Activated naive CD8-positive, alpha-beta T cell treated with anti-CD3 and anti-CD28 coated beads for 36 hours (primary cell): ENCODE measurements around the gene LAMTOR1. TPM values are rescaled to one million over a fixed set of nuclear protein-coding genes. Genes with fewer than 3 reads are reported as not detected.
"Not testable (repeated sequence)": the region's sequence is repeated elsewhere in the genome, so short reads cannot be mapped to it uniquely, and the experiment has no call there.

ENCODE experiments used
- DNase-seq: peaks from one replicate; pipeline ENCODE4 v3.0.0; 2021
- H3K27ac Mint-ChIP-seq: one replicate; pipeline ENCODE4 v1.8.0; 2022; ENCODE audit warnings: mild to moderate bottlenecking, moderate library complexity, mixed read lengths
- H3K27me3 Mint-ChIP-seq: one replicate; pipeline ENCODE4 v1.8.0; 2022; ENCODE audit warnings: mild to moderate bottlenecking, mixed read lengths
- H3K36me3 Mint-ChIP-seq: one replicate; pipeline ENCODE4 v1.8.0; 2021; ENCODE audit warnings: mild to moderate bottlenecking, mixed read lengths
- H3K4me1 Mint-ChIP-seq: one replicate; pipeline ENCODE4 v1.8.0; 2021; ENCODE audit warnings: mixed read lengths
- H3K4me3 Mint-ChIP-seq: one replicate; pipeline ENCODE4 v1.8.0; 2022; ENCODE audit warnings: mild to moderate bottlenecking, moderate library complexity, mixed read lengths
- H3K9me3 Mint-ChIP-seq: one replicate; pipeline ENCODE4 v1.8.0; 2022; ENCODE audit warnings: mixed read lengths
- total RNA-seq, 2 experiments: library from RNA; stranded (reverse); gene quantifications; one replicate each; pipeline ENCODE4 v1.2.3, GENCODE V29; 2021

Gene LAMTOR1
- total RNA-seq = 10 to 100 TPM; 65.5 to 66.2 TPM

DNA sequence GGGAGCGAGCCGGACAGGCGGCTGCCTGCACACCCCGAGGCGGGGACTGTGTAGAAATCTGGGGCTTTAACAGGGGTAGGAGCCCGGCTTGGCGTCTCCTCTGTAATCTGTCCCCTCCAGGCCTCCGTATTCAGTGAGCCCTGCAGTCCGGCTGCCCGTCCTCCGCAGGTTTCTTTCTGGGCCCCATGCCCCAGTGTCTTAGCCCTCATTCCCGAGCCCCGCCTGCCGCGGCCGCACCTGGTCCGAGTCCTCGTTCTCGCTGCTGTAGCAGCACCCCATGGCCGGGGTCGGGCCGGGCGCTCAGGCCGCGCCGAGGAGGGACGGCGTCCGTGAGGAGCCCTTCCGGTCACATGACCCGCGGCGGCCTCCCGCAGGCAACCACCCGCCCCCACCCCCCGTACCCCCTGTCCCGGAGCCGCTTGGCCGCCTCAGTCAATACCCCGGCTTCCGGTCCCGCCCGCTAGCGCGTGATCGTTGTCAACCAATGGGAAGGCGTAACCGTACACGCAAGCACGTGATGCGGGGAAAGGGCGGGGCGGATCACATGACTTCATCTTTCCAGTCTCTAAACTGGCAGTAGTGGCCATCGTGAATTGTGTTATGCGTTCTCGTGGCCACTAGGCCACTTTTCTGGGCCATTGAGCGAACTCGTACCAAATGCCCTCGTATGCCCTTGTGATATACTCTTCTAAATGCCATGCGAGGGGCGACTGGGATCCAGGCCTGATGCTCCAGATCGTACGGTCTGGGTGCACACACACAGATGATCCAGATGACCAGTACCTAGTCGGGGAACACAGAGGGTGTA, at the start of gene LAMTOR1:
Gene LAMTOR1 (minus strand): TSS at position 352 of the 808 bp plus-strand sequence. CDS start 73 bp downstream, at position 279.
- H3K27me3 Mint-ChIP-seq = no peaks in the 10 kb centered on the region
- peak within 1 kb of the TSS; percentile 91 for H3K27ac Mint-ChIP-seq
- H3K36me3 Mint-ChIP-seq = peaks cover 25% of the 10 kb centered on the region
- H3K4me3 Mint-ChIP-seq = peak within 1 kb of the TSS; percentile 93
- H3K9me3 Mint-ChIP-seq = no peaks in the 10 kb centered on the region
- H3K4me1 Mint-ChIP-seq = peaks cover 39% of the 10 kb centered on the region
- peak; percentile 97 for DNase-seq

GRCh38 chr11:72150882-72151281, 47.8 kb upstream of the LAMTOR1 start:
- H3K36me3 Mint-ChIP-seq = no peaks in the 10 kb centered on the region
- DNase-seq = no peak
- H3K4me3 Mint-ChIP-seq = no peak overlapping the region
- no peaks in the 10 kb centered on the region for H3K9me3 Mint-ChIP-seq
- no peaks in the 10 kb centered on the region for H3K4me1 Mint-ChIP-seq
- H3K27me3 Mint-ChIP-seq = no peaks in the 10 kb centered on the region
- no peak overlapping the region for H3K27ac Mint-ChIP-seq

- Mint-ChIP-seq H3K27me3 (no peaks in the 10 kb centered on the region), H3K36me3 (no peaks in the 10 kb centered on the region), H3K27ac (no peak overlapping the region), H3K9me3 (no peaks in the 10 kb centered on the region), H3K4me1 (no peaks in the 10 kb centered on the region), H3K4me3 (no peak overlapping the region)
- no peak for DNase-seq
Measured at GRCh38 chr11:72146625-72147024, 43.5 kb upstream of the LAMTOR1 start.

DNA sequence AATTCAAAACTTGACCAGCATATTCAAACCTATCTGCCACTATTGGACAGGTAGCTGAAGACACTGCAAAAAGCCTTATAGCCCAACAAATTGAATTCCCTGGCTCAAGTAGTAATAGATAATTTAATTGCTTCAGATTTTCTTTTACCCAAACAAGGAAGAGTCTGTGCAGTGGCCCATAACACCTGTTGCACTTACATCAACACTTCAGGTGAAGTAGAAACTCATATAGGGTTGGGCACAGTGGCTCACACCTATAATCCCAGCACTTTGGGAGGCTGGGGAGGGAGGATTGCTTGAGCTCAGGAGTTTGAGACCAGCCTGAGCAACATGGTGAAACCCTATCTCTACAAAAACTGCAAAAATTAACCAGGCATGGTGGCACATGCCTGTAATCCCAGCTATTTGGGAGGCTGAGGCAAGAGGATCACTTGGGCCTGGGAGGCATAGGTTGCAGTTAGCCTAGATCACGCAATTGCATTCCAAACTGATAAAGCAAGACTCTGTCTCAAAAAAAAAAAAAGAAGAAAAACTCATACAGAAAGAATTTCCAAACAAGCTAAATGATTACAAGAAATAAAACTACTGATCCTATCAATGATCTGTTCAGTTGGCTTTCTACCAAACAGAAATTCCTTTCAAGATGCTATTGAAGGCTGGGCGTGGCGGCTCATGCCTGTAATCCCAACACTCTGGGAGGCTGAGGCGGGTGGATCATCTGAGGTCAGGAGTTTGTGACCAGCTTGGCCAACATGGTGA, 41.9 kb upstream of the LAMTOR1 start:
- Mint-ChIP-seq H3K4me3 (no peak overlapping the region), H3K27ac (no peak overlapping the region), H3K4me1 (peaks cover 5% of the 10 kb centered on the region), H3K27me3 (peaks cover 8% of the 10 kb centered on the region), H3K9me3 (no peaks in the 10 kb centered on the region), H3K36me3 (no peaks in the 10 kb centered on the region)
- no peak for DNase-seq

DNA sequence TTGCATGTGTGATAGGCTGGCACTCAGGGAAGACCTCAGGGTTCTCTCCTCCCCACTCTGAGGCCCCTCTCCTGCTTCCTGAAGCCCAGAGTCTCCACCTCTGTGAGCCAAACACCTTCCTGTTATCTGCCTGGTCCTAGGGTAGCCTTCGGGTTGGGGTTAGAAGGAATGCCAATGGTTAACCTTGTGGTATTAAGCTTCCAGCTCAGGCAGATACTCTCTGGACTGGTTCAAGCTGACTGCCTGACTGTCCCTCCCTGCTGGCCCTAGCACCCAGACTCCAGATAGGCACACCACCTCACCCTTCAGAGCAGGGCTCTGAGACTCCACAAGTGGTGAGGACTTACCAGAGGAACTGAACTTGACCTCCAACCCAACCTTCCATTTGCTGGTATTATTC, 39.4 kb upstream of the LAMTOR1 start:
- not testable (repeated sequence) for H3K27me3 Mint-ChIP-seq, H3K27ac Mint-ChIP-seq, H3K36me3 Mint-ChIP-seq

DNA sequence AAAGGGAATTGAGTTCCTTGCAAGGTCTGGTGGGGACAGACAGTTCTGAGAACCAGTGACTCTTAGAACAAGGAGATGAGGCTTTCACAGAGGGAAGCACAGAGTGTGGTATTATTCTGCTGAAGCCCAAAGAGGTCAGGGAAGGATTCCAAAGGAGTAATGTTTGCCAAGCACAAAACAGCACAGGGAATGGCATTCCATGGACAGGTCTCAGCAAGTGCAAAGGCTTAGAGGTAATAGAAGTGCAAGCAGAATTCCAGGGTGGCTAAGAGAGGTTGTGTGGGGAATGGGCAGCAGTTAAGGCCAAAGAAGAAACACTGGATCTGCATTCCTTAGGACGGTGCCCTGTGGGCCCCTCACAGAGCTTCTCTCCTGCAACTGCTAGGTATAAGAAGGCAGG, 39.0 kb upstream of the LAMTOR1 start:
- H3K27ac Mint-ChIP-seq, H3K4me1 Mint-ChIP-seq, DNase-seq, H3K36me3 Mint-ChIP-seq, H3K27me3 Mint-ChIP-seq, H3K4me3 Mint-ChIP-seq, H3K9me3 Mint-ChIP-seq: not testable (repeated sequence)

More for the DNA sequence above, 39.4 kb upstream of the LAMTOR1 start:
- not testable (repeated sequence) for DNase-seq, H3K4me3 Mint-ChIP-seq, H3K9me3 Mint-ChIP-seq, H3K4me1 Mint-ChIP-seq

- H3K36me3 Mint-ChIP-seq = no peaks in the 10 kb centered on the region
- peaks cover 8% of the 10 kb centered on the region for H3K27me3 Mint-ChIP-seq
- H3K4me1 Mint-ChIP-seq = peaks cover 5% of the 10 kb centered on the region
- no peaks in the 10 kb centered on the region for H3K9me3 Mint-ChIP-seq
- DNase-seq = peak; percentile 3
- no peak overlapping the region for H3K4me3 Mint-ChIP-seq
- no peak overlapping the region for H3K27ac Mint-ChIP-seq
Measured at GRCh38 chr11:72141066-72141465, 38.0 kb upstream of the LAMTOR1 start.

- Mint-ChIP-seq H3K27me3 (peaks cover 8% of the 10 kb centered on the region), H3K27ac (no peak overlapping the region), H3K36me3 (no peaks in the 10 kb centered on the region), H3K4me3 (no peak overlapping the region), H3K9me3 (no peaks in the 10 kb centered on the region), H3K4me1 (peaks cover 5% of the 10 kb centered on the region)
- DNase-seq = no peak
Measured at GRCh38 chr11:72140661-72141060, 37.6 kb upstream of the LAMTOR1 start.

- H3K4me1 Mint-ChIP-seq = peaks cover 5% of the 10 kb centered on the region
- no peaks in the 10 kb centered on the region for H3K9me3 Mint-ChIP-seq
- no peak overlapping the region for H3K27ac Mint-ChIP-seq
- no peak overlapping the region for H3K4me3 Mint-ChIP-seq
- no peaks in the 10 kb centered on the region for H3K36me3 Mint-ChIP-seq
- peaks cover 8% of the 10 kb centered on the region for H3K27me3 Mint-ChIP-seq
- no peak for DNase-seq
Measured at GRCh38 chr11:72139500-72139899, 36.4 kb upstream of the LAMTOR1 start.

DNA sequence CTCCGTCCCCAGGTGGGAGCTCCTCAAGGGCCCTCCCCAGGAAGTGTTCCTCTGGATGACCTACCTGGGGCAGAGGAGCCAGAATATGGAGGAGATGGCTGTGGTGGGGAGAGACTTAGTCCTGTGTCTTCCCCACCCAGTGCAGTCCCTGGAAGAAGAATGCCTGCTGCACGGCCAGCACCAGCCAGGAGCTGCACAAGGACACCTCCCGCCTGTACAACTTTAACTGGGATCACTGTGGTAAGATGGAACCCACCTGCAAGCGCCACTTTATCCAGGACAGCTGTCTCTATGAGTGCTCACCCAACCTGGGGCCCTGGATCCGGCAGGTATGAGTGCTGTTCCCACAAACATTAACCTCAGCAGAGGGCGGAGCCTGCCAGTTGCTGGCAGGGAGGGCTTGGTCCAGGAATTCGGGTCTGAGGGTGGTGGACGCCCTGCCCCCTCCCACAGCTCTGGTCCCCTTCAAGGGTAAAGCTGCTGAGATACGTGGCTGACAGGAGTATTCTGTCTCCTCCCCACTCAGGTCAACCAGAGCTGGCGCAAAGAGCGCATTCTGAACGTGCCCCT, 35.8 kb upstream of the LAMTOR1 start:
- no peak overlapping the region for H3K27ac Mint-ChIP-seq
- H3K36me3 Mint-ChIP-seq = no peaks in the 10 kb centered on the region
- no peak for DNase-seq
- H3K27me3 Mint-ChIP-seq = peaks cover 8% of the 10 kb centered on the region
- H3K4me3 Mint-ChIP-seq = no peak overlapping the region
- no peaks in the 10 kb centered on the region for H3K9me3 Mint-ChIP-seq
- peaks cover 5% of the 10 kb centered on the region for H3K4me1 Mint-ChIP-seq

GRCh38 chr11:72136684-72137262, 33.7 kb upstream of the LAMTOR1 start:
- peaks cover 5% of the 10 kb centered on the region for H3K4me1 Mint-ChIP-seq
- H3K27ac Mint-ChIP-seq = no peak overlapping the region
- H3K9me3 Mint-ChIP-seq = no peaks in the 10 kb centered on the region
- H3K36me3 Mint-ChIP-seq = no peaks in the 10 kb centered on the region
- H3K27me3 Mint-ChIP-seq = peaks cover 20% of the 10 kb centered on the region
- no peak overlapping the region for H3K4me3 Mint-ChIP-seq
- DNase-seq = no peak

- Mint-ChIP-seq H3K4me1 (peaks cover 3% of the 10 kb centered on the region), H3K27me3 (peaks cover 16% of the 10 kb centered on the region), H3K9me3 (no peaks in the 10 kb centered on the region), H3K36me3 (no peaks in the 10 kb centered on the region), H3K27ac (no peak overlapping the region), H3K4me3 (no peak overlapping the region)
- no peak for DNase-seq
Measured at GRCh38 chr11:72135891-72136683, 33.0 kb upstream of the LAMTOR1 start.

- not testable (repeated sequence) for H3K27ac Mint-ChIP-seq, H3K9me3 Mint-ChIP-seq, H3K4me1 Mint-ChIP-seq, DNase-seq, H3K4me3 Mint-ChIP-seq, H3K36me3 Mint-ChIP-seq
- peaks cover 12% of the 10 kb centered on the region for H3K27me3 Mint-ChIP-seq
Measured at GRCh38 chr11:72135473-72135872, 32.4 kb upstream of the LAMTOR1 start, which contains the start of gene FOLR3. Gene FOLR3 (plus strand): TSS chr11:72135725. CDS start chr11:72135953, 228 bp downstream.

DNA sequence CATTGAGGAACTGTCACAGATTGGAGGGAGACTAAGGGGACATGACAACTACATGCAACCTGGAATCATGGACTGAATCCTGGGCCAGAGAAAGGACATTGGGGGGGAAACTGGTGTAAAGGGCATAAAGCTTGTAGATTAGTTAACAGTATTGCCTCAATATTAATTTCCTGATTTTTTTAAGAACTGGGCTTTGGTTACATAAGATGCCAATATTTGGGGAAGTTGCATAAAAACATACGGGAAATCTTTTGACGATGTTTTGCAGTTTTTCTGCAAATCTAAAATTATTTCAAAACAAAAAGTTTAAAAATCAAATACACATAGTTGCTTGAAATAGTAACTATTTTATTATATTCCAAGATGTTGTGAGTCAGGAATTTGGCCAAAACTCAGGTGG, 29.5 kb upstream of the LAMTOR1 start:
- H3K36me3 Mint-ChIP-seq = peaks cover 3% of the 10 kb centered on the region
- DNase-seq = no peak
- no peak overlapping the region for H3K4me3 Mint-ChIP-seq
- peaks cover 12% of the 10 kb centered on the region for H3K27me3 Mint-ChIP-seq
- H3K9me3 Mint-ChIP-seq = peaks cover 11% of the 10 kb centered on the region
- H3K27ac Mint-ChIP-seq = no peak overlapping the region
- H3K4me1 Mint-ChIP-seq = no peaks in the 10 kb centered on the region
